Choroid plexus epithelial cell (primary cell): ENCODE data around the gene MYO18B.

Experiments used
- DNase-seq: peaks from one replicate; pipeline ENCODE4 v3.0.0-alpha.2; 2010; ENCODE audit warnings: low read depth
- H3K4me3 ChIP-seq: 2 replicates; pipeline ENCODE4 v1.5.1; 2011; ENCODE audit warnings: low read depth, mild to moderate bottlenecking, control low read depth, low read length, moderate library complexity
- TF ChIP-seq, protein P1 (sequence below): conservative IDR thresholded peaks from 2 replicates; pipeline ENCODE4 v1.5.1; 2011; ENCODE audit warnings: low read depth, mild to moderate bottlenecking, control low read depth, inconsistent platforms, low read length, moderate library complexity

The MYO18B gene

DNA sequence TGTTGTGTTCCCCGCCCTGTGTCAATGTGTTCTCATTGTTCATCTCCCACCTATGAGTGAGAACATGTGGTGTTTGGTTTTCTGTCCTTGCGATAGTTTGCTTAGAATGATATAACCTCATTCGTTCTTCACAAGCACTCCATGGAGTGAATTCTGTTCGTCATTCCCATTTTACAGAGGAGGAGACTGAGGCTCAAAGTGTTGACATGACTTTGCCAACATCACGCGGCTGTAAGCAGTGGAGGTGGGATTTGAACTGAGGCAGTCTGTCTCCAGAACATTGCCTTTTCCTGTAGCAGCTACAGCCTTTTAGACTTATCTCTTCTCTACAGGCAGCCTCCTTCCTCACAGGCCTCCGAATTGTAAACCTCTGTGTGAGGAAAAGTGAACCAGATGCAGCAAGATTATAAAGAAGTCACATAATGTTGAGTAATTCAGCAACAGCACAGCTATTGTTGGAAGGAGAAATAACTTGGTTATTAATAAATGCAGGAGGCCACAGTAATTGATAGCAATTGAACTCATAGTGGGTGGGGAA is 74.6 kb downstream of the MYO18B start:
- no peak for DNase-seq
- no peak overlapping the region for H3K4me3 ChIP-seq
- TF ChIP-seq, protein P1, sequence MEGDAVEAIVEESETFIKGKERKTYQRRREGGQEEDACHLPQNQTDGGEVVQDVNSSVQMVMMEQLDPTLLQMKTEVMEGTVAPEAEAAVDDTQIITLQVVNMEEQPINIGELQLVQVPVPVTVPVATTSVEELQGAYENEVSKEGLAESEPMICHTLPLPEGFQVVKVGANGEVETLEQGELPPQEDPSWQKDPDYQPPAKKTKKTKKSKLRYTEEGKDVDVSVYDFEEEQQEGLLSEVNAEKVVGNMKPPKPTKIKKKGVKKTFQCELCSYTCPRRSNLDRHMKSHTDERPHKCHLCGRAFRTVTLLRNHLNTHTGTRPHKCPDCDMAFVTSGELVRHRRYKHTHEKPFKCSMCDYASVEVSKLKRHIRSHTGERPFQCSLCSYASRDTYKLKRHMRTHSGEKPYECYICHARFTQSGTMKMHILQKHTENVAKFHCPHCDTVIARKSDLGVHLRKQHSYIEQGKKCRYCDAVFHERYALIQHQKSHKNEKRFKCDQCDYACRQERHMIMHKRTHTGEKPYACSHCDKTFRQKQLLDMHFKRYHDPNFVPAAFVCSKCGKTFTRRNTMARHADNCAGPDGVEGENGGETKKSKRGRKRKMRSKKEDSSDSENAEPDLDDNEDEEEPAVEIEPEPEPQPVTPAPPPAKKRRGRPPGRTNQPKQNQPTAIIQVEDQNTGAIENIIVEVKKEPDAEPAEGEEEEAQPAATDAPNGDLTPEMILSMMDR, result no peak

- DNase-seq, result no peak
- H3K4me3 ChIP-seq, result no peak overlapping the region
- TF ChIP-seq, protein P1, result no peak
Measured at GRCh38 chr22:25817092-25817943, 75.3 kb downstream of the MYO18B start.

- TF ChIP-seq, protein P1, result no peak
- DNase-seq, result no peak
- no peak overlapping the region for H3K4me3 ChIP-seq
Measured at GRCh38 chr22:25818541-25818940, 76.6 kb downstream of the MYO18B start.

- TF ChIP-seq, protein P1, result no peak
- DNase-seq, result no peak
- H3K4me3 ChIP-seq, result no peak overlapping the region
Measured at GRCh38 chr22:25822344-25822743, 80.4 kb downstream of the MYO18B start.

GRCh38 chr22:25823276-25823675 is 81.3 kb downstream of the MYO18B start:
- TF ChIP-seq, protein P1, result no peak
- no peak for DNase-seq
- no peak overlapping the region for H3K4me3 ChIP-seq

- no peak overlapping the region for H3K4me3 ChIP-seq
- TF ChIP-seq, protein P1, result no peak
- no peak for DNase-seq
Measured at GRCh38 chr22:25824828-25825423, 82.9 kb downstream of the MYO18B start.
